Heart left ventricle (tissue), 13 donors: ENCODE measurements around the gene CAPN9.

Experiments used
- CTCF ChIP-seq, 12 donors: fragments of 200-600 bp; sonication (generic) in 4 of 12; IDR thresholded peaks; one replicate each; pipeline versions ENCODE4 v1.5.0 to v1.8.0; 2018 to 2022; ENCODE audit warnings: antibody characterized with exemption in 12 of 12, mild to moderate bottlenecking in 5 of 12
- POLR2A ChIP-seq, 2 donors: fragments of 450-650 bp; IDR thresholded peaks; one replicate each; pipeline ENCODE4 v1.6.1; 2017; ENCODE audit warnings: antibody characterized with exemption in 2 of 2, mild to moderate bottlenecking in 2 of 2, moderate library complexity in 2 of 2
- donor health status: ischemic (EF 13 %, LVEDD 7.1; RV severe dilation, severe dysfunction).
- donor health status: DM: no; HTN: yes; CAD: no.
- donor health status: DM: no; HTN: no; CAD: no.
- donor health status: ischemic (EF 25% LVEDD 6.9; RV normal size, moderate dysfunction).
- donor health status: ischemic (EF 25% LVEDD 5.7; RV mildly dilated, moderate dysfunction).
- donor health status: ischemic (EF 35%, LVEDD 5.7; RV mildly dilated, moderate dysfunction).
- donor health status: nonischemic (EF 11% LVEDD 7.7; RV severe dilation, severe dysfunction).
- donor health status: DM: yes; HTN: yes; CAD: no.
- donor health status: PGD.
- donor health status: ischemic (EF 29% LVEDD 5.4; RV normal size, mild dysfunction).
- donor health status: nonischemic (EF 23%, LVEDD 6.1; RV moderate dilation, normal function).

GRCh38 chr1:230842801-230843200 is 95.6 kb downstream of the CAPN9 start:
- TF ChIP-seq CTCF (IDR thresholded peaks at IDR 0.05) (peak in 1 of 12 donors; percentile 10), POLR2A (IDR thresholded peaks at IDR 0.05) (no peak)
